ENCODE data around the gene ACTR1A.
"Not testable (repeated sequence)": the region's sequence is repeated elsewhere in the genome, so short reads cannot be mapped to it uniquely, and the experiment has no call there.

ACTR1A gene

DNA sequence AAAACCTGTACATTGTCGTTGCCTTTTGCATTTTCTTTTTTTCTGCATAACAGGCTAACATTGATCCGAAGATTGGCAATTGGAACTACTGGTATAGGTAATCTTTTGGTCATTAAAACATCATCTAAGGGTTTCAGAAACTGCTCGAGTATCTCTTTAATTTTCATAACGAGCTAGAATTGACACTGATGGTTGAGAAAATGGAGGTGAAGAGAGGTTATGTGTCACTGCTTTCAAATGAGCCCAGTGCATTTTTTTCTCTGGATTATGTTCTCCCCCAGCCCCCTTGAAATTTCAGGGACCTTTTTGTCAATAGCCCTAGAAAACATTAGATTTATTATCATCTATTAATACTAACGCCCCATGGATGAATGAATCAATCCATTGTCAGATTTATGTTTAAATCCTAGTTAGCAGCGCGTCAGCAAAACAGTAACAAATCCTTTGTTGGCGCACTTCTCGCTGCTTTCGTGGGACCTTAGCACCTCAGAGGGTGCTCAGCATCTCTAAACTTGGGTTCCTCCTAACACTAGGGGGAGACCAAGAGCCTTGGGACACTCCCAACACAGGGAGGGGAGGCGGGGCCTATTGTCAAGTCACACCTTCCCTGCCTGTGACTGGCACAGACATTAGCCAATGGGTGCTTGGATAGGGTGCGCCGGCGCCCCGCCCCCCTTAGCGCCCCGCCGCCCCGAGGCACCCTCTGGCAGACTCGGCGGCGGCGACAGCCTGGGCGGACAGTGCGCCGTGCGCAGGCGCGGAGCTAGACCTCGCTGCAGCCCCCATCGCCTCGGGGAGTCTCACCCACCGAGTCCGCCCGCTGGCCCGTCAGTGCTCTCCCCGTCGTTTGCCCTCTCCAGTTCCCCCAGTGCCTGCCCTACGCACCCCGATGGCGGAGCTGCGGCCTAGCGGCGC, 1.0 kb upstream of the ACTR1A start, which contains the start of gene SUFU:
Gene SUFU, plus strand, starts transcription at position 709 of the 915 bp plus-strand sequence. Its CDS starts 181 bp downstream, at position 890.
- no peaks in the 10 kb centered on the region for H3K27me3 ChIP-seq (ENCODE audit: insufficient read depth, poor library complexity, severe bottlenecking)
- DNase-seq (ENCODE audit: low read depth in 1 of 2, low spot score in 1 of 2): peak; percentile 99
- H3K4me3 ChIP-seq (replicated peaks; ENCODE audit: insufficient read depth, low read length): peak within 1 kb of the TSS; percentile 86
- TF ChIP-seq, protein P1, sequence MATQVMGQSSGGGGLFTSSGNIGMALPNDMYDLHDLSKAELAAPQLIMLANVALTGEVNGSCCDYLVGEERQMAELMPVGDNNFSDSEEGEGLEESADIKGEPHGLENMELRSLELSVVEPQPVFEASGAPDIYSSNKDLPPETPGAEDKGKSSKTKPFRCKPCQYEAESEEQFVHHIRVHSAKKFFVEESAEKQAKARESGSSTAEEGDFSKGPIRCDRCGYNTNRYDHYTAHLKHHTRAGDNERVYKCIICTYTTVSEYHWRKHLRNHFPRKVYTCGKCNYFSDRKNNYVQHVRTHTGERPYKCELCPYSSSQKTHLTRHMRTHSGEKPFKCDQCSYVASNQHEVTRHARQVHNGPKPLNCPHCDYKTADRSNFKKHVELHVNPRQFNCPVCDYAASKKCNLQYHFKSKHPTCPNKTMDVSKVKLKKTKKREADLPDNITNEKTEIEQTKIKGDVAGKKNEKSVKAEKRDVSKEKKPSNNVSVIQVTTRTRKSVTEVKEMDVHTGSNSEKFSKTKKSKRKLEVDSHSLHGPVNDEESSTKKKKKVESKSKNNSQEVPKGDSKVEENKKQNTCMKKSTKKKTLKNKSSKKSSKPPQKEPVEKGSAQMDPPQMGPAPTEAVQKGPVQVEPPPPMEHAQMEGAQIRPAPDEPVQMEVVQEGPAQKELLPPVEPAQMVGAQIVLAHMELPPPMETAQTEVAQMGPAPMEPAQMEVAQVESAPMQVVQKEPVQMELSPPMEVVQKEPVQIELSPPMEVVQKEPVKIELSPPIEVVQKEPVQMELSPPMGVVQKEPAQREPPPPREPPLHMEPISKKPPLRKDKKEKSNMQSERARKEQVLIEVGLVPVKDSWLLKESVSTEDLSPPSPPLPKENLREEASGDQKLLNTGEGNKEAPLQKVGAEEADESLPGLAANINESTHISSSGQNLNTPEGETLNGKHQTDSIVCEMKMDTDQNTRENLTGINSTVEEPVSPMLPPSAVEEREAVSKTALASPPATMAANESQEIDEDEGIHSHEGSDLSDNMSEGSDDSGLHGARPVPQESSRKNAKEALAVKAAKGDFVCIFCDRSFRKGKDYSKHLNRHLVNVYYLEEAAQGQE (IDR thresholded peaks at IDR 0.05; ENCODE audit: insufficient replicate concordance, low read depth): no peak
- TF ChIP-seq POLR2AphosphoS5 (IDR thresholded peaks at IDR 0.05; ENCODE audit: low read depth) (peak; percentile 63; the same call in 1 of the 2 replicates), GABPA (IDR thresholded peaks at IDR 0.05; ENCODE audit: low read depth) (no peak), SPI1 (IDR thresholded peaks at IDR 0.05; ENCODE audit: borderline replicate concordance, low read depth) (0 out of 2 replicates have a peak, but pooled peaks have one; percentile 18), CTCF (IDR thresholded peaks at IDR 0.05; ENCODE audit: insufficient read depth, low read length) (peak; percentile 87)
- peak within 1 kb of the TSS; percentile 78 for H3K27ac ChIP-seq (replicated peaks)

DNA sequence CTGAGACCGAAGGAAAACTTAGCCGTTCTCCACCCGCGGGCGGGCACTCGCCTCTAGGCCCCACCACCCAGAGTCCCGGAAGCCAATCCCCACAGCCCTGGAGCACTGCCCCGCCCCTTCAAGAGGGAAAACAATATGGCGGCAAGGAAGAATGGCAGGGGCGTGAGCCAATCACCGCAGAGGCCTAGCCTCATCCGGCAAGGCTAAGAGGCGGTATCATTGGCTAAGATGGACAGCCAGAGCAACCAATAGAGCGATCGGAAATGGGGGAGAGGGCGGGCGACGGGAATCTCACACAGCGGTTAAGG, 529 bp downstream of the ACTR1A start:
- Histone ChIP-seq H3K27ac (replicated peaks) (peak overlapping the region; percentile 78), H3K27me3 (ENCODE audit: insufficient read depth, poor library complexity, severe bottlenecking) (no peaks in the 10 kb centered on the region), H3K4me3 (replicated peaks; ENCODE audit: insufficient read depth, low read length) (peak overlapping the region; percentile 83)
- TF ChIP-seq, protein P1 (IDR thresholded peaks at IDR 0.05; ENCODE audit: insufficient replicate concordance, low read depth): no peak
- TF ChIP-seq GABPA (IDR thresholded peaks at IDR 0.05; ENCODE audit: low read depth): peak; percentile 74
- peak; percentile 95 to 100 for DNase-seq (ENCODE audit: low read depth in 1 of 2, low spot score in 1 of 2)

DNA sequence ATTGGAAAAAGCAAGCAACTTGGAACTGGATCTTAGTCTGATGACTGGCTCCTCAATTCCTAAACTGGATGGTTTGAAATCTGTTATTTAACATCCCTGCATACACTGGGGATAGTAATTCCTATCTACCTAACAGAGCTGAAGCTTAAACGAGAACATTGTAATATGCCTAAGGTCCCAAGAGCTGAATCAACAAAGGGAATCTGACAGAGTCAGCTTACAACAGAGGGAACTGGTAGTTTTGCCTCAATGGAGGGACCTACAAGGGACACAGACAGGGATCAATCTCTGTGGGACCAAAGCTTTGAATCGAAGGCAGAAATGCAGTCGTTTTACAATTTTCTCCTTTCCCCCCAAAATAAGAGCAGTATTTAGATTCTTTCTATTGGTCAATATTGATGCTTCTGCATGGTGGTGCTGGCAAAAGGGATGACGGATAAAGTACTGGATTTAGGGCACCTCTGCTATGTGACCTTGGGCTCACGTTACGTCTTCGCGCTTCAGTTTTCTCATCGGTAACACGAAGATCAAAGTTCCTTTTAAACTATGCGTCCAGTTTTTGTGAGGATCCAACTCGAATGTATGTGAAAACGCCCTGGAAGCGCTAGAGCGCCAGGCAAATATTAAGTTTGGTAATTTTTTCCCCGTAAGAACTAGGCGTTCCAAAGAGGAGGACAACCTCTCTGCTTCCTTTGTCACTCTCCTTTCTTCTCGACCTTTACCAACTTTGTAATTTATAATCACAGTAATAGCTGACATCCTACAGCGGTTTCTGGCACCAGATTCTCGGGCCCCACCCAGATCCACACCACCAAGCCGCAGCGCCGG, 1.1 kb downstream of the ACTR1A start:
- H3K27me3 ChIP-seq (ENCODE audit: insufficient read depth, poor library complexity, severe bottlenecking): no peaks in the 10 kb centered on the region
- DNase-seq (ENCODE audit: low read depth in 1 of 2, low spot score in 1 of 2): no peak
- peak overlapping the region; percentile 42 for H3K27ac ChIP-seq (replicated peaks)
- peak overlapping the region; percentile 83 for H3K4me3 ChIP-seq (replicated peaks; ENCODE audit: insufficient read depth, low read length)
- TF ChIP-seq SPI1 (IDR thresholded peaks at IDR 0.05; ENCODE audit: borderline replicate concordance, low read depth) (no peak), CTCF (IDR thresholded peaks at IDR 0.05; ENCODE audit: insufficient read depth, low read length) (no peak), POLR2AphosphoS5 (IDR thresholded peaks at IDR 0.05; ENCODE audit: low read depth) (no peak)
- TF ChIP-seq, protein P1 (IDR thresholded peaks at IDR 0.05; ENCODE audit: insufficient replicate concordance, low read depth): no peak

DNA sequence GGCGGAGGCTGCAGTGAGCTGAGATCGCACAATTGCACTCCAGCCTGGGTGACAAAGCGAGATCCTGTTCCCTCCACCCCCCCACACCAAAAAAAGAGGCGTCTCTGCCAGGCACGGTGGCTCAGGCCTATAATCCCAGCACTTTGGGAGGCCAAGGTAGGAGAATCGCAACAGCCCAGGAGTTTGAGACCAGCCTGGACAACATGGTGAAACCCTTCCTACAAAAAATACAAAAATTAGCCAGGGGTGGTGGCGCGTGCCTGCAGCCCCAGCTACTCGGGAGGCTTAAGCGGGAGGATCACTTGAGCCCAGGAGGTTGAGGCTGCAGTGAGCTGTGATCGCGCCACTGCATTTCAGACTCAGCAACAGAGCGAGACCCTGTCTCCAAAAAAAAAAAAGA, 1.8 kb downstream of the ACTR1A start:
- H3K27me3 ChIP-seq (ENCODE audit: insufficient read depth, poor library complexity, severe bottlenecking); H3K4me3 ChIP-seq (replicated peaks; ENCODE audit: insufficient read depth, low read length); H3K27ac ChIP-seq (replicated peaks); DNase-seq (ENCODE audit: low read depth in 1 of 2, low spot score in 1 of 2): not testable (repeated sequence)
